K562 (cell line): Measurements from ENCODE around the gene NUP205. TPM values are rescaled to one million over a fixed set of nuclear protein-coding genes. Genes with fewer than 3 reads are reported as not detected.
A peak's percentile ranks its signal among the peaks of the same experiment; 100 is the strongest.

ENCODE experiments used
- ARID4B ChIP-seq: sonication (generic); formaldehyde crosslinking; IDR thresholded peaks from 2 replicates; pipeline ENCODE4 v1.8.0; 2022; ENCODE audit warnings: mild to moderate bottlenecking, missing genetic modification reagents
- ARNT ChIP-seq, 2 experiments: fragments of 450-650 bp; IDR thresholded peaks; 2 replicates each; pipeline ENCODE4 v1.6.1; 2016; ENCODE audit warnings: mild to moderate bottlenecking in 1 of 2
- ELK1 ChIP-seq: sonication (generic); formaldehyde crosslinking; IDR thresholded peaks from 2 replicates; pipeline ENCODE4 v1.8.1; 2022; ENCODE audit warnings: missing genetic modification reagents
- FOXK2 ChIP-seq, 2 experiments: fragments of 450-650 bp; IDR thresholded peaks in 1 of 2; conservative IDR thresholded peaks in 1 of 2; 2 replicates each; pipeline ENCODE4 v1.6.1; 2016; ENCODE audit warnings: low read depth in 2 of 2, mild to moderate bottlenecking in 1 of 2
- MIER1 ChIP-seq: fragments of 450-650 bp; IDR thresholded peaks from 2 replicates; pipeline ENCODE4 v1.6.1; 2016; ENCODE audit warnings: antibody characterized with exemption, mild to moderate bottlenecking, low read depth
- MXD1 ChIP-seq: fragments of 250-450 bp; sonication (Bioruptor Pico); IDR thresholded peaks from 2 replicates; pipeline ENCODE4 v1.8.0; 2021; ENCODE audit warnings: borderline replicate concordance, mild to moderate bottlenecking, moderate library complexity; ENCODE audit not compliant: poor library complexity, severe bottlenecking
- SMARCA5 ChIP-seq: fragments of 450-650 bp; IDR thresholded peaks from 2 replicates; pipeline ENCODE4 v1.6.1; 2016
- USF2 ChIP-seq: sonication (generic); formaldehyde crosslinking; IDR thresholded peaks from 2 replicates; pipeline ENCODE4 v1.5.0; 2020; ENCODE audit warnings: missing genetic modification reagents
- ZBTB40 ChIP-seq, 2 experiments: fragments of 450-650 bp in 1 of 2; sonication (generic) in 1 of 2; formaldehyde crosslinking in 1 of 2; IDR thresholded peaks; 2 replicates each; pipeline versions ENCODE4 v1.7.1 to v1.9.0; 2016 to 2022; ENCODE audit warnings: inconsistent platforms in 1 of 2, mild to moderate bottlenecking in 1 of 2, missing genetic modification reagents in 1 of 2
- ZNF143 ChIP-seq: sonication (generic); formaldehyde crosslinking; IDR thresholded peaks from 2 replicates; pipeline ENCODE4 v1.9.0; 2022; ENCODE audit warnings: mild to moderate bottlenecking, missing genetic modification reagents
- ZNF436 ChIP-seq: fragments of 250-450, 450-650 bp; sonication (Bioruptor Pico); formaldehyde crosslinking; IDR thresholded peaks from 2 replicates; pipeline ENCODE4 v1.7.0; 2020; ENCODE audit warnings: mild to moderate bottlenecking
- ZNF830 ChIP-seq: fragments of 250-450 bp; sonication (Bioruptor Pico); IDR thresholded peaks from 2 replicates; pipeline ENCODE4 v1.5.0; 2021; ENCODE audit warnings: mild to moderate bottlenecking
- polyA plus RNA-seq, 8 experiments: library from polyadenylated mRNA; depleted of rRNA in 4 of 8; stranded (reverse) in 5 of 8; unstranded in 3 of 8; fragments of >200 nt; fragmentation: Nextera tagmentation in 2 of 8; fragmentation: Illumina TruSeq in 1 of 8; extraction: Ambion mirVana in 2 of 8; extraction: Trizol in 1 of 8; gene quantifications; 2 replicates each; pipeline versions ENCODE4 v1.2.1 to v1.2.3, GENCODE V29; 2011 to 2014; ENCODE audit warnings: inconsistent platforms in 1 of 8, missing spikeins in 1 of 8
- total RNA-seq, 7 experiments: library from RNA; depleted of rRNA in 6 of 7; stranded (reverse); fragments of >200 nt in 6 of 7; fragmentation: Illumina TruSeq in 2 of 7; extraction: Trizol in 2 of 7; gene quantifications; 2 replicates each; pipeline versions ENCODE4 v1.2.1 to v1.2.3, GENCODE V29; 2011 to 2021; ENCODE audit warnings: low replicate concordance in 1 of 7

NUP205 gene
- total and polyA plus RNA-seq, 9 of the 15 experiments (the other 6 are each of a cell fraction or from before 2014, with no cell fraction given) = 101 to 282 (median 193) TPM

- TF ChIP-seq ZBTB40 (IDR thresholded peaks at IDR 0.05) (0 out of 2 replicates have a peak, but pooled peaks have one; percentile 9), ZBTB40 (CRISPR knock-in tag; IDR thresholded peaks at IDR 0.05) (no peak), USF2 (CRISPR knock-in tag) (no peak), MIER1 (0 out of 2 replicates have a peak, but pooled peaks have one; percentile 18), ELK1 (peak; percentile 47; the same call in 1 of the 2 replicates), ARID4B (no peak), ZNF436 (CRISPR knock-in tag) (no peak), ARNT (IDR thresholded peaks at IDR 0.05) (0 out of 4 replicates have a peak, but pooled peaks of 1 of the 2 experiments have one; percentile 11), SMARCA5 (0 out of 2 replicates have a peak, but pooled peaks have one; percentile 8), ZNF830 (CRISPR knock-in tag) (no peak), MXD1 (CRISPR knock-in tag) (no peak), ZNF143 (CRISPR knock-in tag) (no peak), FOXK2 (conservative IDR thresholded peaks at IDR 0.05 in 1 of 2, IDR thresholded peaks at IDR 0.05 in 1 of 2; ENCODE audit: low read depth in 2 of 2) (0 out of 4 replicates have a peak, but pooled peaks of 1 of the 2 experiments have one; percentile 29)
Observed at GRCh38 chr7:135509589-135509838, 48.2 kb upstream of the NUP205 start (continued).
